ENCODE data around the gene MEAF6. TPM values are rescaled to one million over a fixed set of nuclear protein-coding genes. Genes with fewer than 3 reads are reported as not detected.
A peak's percentile ranks its signal among the peaks of the same experiment; 100 is the strongest.

Gene MEAF6
- total and polyA plus RNA-seq, 2 of the 4 experiments (the other 2 are of a cell fraction), result 36.2 to 40.7 TPM

GRCh38 chr1:37493336-37494098 is 21.0 kb downstream of the MEAF6 start:
- ATAC-seq (ENCODE audit: low read depth), result no peak
- Histone ChIP-seq H2BK15ac (ENCODE audit: low read depth, low read length) (no peak overlapping the region), H4K8ac (ENCODE audit: low read depth in 2 of 2, low read length in 2 of 2) (no peak overlapping the region), H4K20me1 (ENCODE audit: insufficient read depth, low read length) (no peaks in the 10 kb centered on the region), H3K18ac (ENCODE audit: low read depth, low read length) (no peak overlapping the region), H2AK9ac (replicated peaks; ENCODE audit: low read depth, low read length, poor library complexity) (no peak overlapping the region), H2BK120ac (ENCODE audit: low read depth, low read length) (no peak overlapping the region), H3K4me3 (ENCODE audit: insufficient read depth, low read depth, low read length) (no peak overlapping the region), H3K9me3 (ENCODE audit: control insufficient read depth, insufficient read depth, low read length) (no peaks in the 10 kb centered on the region), H2AFZ (replicated peaks; ENCODE audit: low read length, poor library complexity) (no peak overlapping the region), H4K5ac (ENCODE audit: low read depth, low read length) (no peak overlapping the region), H3K14ac (replicated peaks; ENCODE audit: low read depth, low read length) (no peak overlapping the region), H3K36me3 (ENCODE audit: control insufficient read depth, insufficient read depth, low read length) (peaks cover 25% of the 10 kb centered on the region; the same call in 1 of the 2 replicates), H3K4ac (ENCODE audit: low read depth, low read length) (no peak overlapping the region), H3K4me2 (ENCODE audit: low read depth, low read length) (no peak overlapping the region), H3K27me3 (ENCODE audit: control insufficient read depth, insufficient read depth, low read length) (no peaks in the 10 kb centered on the region), H3K56ac (ENCODE audit: extremely low read depth, insufficient read depth, low read length) (no peak overlapping the region), H3K79me1 (ENCODE audit: low read depth in 1 of 2, low read length in 2 of 2) (peaks cover 12 to 13% of the 10 kb centered on the region in 2 experiments; a peak in 3 of 4 replicates), H3K23ac (ENCODE audit: low read depth, low read length) (no peak overlapping the region), H3K4me1 (ENCODE audit: control insufficient read depth, insufficient read depth, low read length) (no peaks in the 10 kb centered on the region), H4K91ac (ENCODE audit: insufficient read depth, low read depth, low read length) (no peak overlapping the region), H2AK5ac (ENCODE audit: low read depth, low read length) (no peak overlapping the region), H2BK20ac (ENCODE audit: low read depth, low read length) (no peak overlapping the region), H3K9me1 (ENCODE audit: insufficient read depth, low read length) (no peaks in the 10 kb centered on the region), H3K9ac (ENCODE audit: low read depth, low read length) (no peak overlapping the region), H2BK5ac (ENCODE audit: low read depth, low read length, poor library complexity, severe bottlenecking) (no peak overlapping the region), H3K27ac (ENCODE audit: insufficient read depth, low read length) (no peak overlapping the region)
- dilution Hi-C loops (cut with HindIII; ENCODE audit: low sequenced_read_pairs, unreplicated experiment), result no loop called here
- no CpG with 5 or more reads among the region's 2 CpGs for WGBS, 2 experiments (ENCODE audit: extremely low coverage in 2 of 2, insufficient read length in 1 of 2)
- CTCF ChIA-PET, result interaction anchor here (0.7 kb wide), 1 partner anchor 39 kb away, joined by 3 read pairs; no protein-coding TSS in a partner anchor
- no peak for DNase-seq
- BruUV-seq (replicated peaks), result TSS peak; percentile 55
- intact Hi-C loops (cut with micrococcal nuclease), result no loop called here
- POLR2A ChIA-PET (ENCODE audit: unreplicated experiment), result interaction anchor here (0.7 kb wide), 1 partner anchor 10 kb away, joined by 14 read pairs; no protein-coding TSS in a partner anchor
- in situ Hi-C loops (cut with MboI; ENCODE audit: low sequenced_read_pairs), result no loop called here
- TF ChIP-seq CEBPB (IDR thresholded peaks at IDR 0.05; ENCODE audit: low read depth, low read length), result no peak
- no peak for TF ChIP-seq MAFK (IDR thresholded peaks at IDR 0.05; ENCODE audit: low read depth, low read length)
- TF ChIP-seq MXI1 (IDR thresholded peaks at IDR 0.05; ENCODE audit: borderline replicate concordance, low read depth, low read length), result no peak
- no peak for TF ChIP-seq NFE2L2 (IDR thresholded peaks at IDR 0.05; ENCODE audit: low read depth, low read length)
- no peak for TF ChIP-seq CTCF (conservative IDR thresholded peaks at IDR 0.05; ENCODE audit: low read depth, low read length)
- no peak for TF ChIP-seq RFX5 (IDR thresholded peaks at IDR 0.05; ENCODE audit: low read depth, low read length)
- TF ChIP-seq RAD21 (IDR thresholded peaks at IDR 0.05; ENCODE audit: low read length), result no peak
- no peak for TF ChIP-seq SMC3 (IDR thresholded peaks at IDR 0.05; ENCODE audit: low read depth, low read length)
- no peak for TF ChIP-seq USF2 (IDR thresholded peaks at IDR 0.05; ENCODE audit: low read depth, low read length)
- no peak for TF ChIP-seq CHD1 (IDR thresholded peaks at IDR 0.05; ENCODE audit: low read depth, low read length)
- no peak for TF ChIP-seq ELK1 (IDR thresholded peaks at IDR 0.05; ENCODE audit: borderline replicate concordance, low read depth, low read length)
